Left cardiac atrium (tissue), 4 donors: ENCODE data around the gene STK32A. TPM values are rescaled to one million over a fixed set of nuclear protein-coding genes. Genes with fewer than 3 reads are reported as not detected.

Experiments
- ATAC-seq, 2 donors: fragments of 200-7000 bp; cut with Tn5 transposase; one replicate each; pipeline ENCODE4 v1.9.1; 2020; ENCODE audit warnings: mild to moderate bottlenecking in 2 of 2, moderate library complexity in 2 of 2
- DNase-seq: peaks from one replicate; pipeline ENCODE4 v3.0.0-alpha.2; 2020
- intact Hi-C, 2 donors: fragments of 100-400 bp; cut with DNase I; formaldehyde crosslinking; loops; one replicate each; pipeline versions ENCODE4 v1.14.1 to v1.15.1; 2022 to 2023
- total RNA-seq, 2 donors: library from RNA; stranded (reverse); fragmentation: NEBNext Ultra II Directional; extraction: Animal tissue kit (Norgen Biotek cat#: 25700); gene quantifications; one replicate each; pipeline ENCODE4 v1.2.1, GENCODE V29; 2021
- donor health status: DM: no; HTN: yes; CAD: no.
- donor health status: DM: no; HTN: yes; CAD: no; lungs with severe emphysema.
- donor health status: DM: yes; HTN: yes; CAD: no.
- donor health status: Dilated cardiomyopathy.

The STK32A gene
- total RNA-seq, 2 donors from 2014 or later: 0.68 to 2.8 TPM

DNA sequence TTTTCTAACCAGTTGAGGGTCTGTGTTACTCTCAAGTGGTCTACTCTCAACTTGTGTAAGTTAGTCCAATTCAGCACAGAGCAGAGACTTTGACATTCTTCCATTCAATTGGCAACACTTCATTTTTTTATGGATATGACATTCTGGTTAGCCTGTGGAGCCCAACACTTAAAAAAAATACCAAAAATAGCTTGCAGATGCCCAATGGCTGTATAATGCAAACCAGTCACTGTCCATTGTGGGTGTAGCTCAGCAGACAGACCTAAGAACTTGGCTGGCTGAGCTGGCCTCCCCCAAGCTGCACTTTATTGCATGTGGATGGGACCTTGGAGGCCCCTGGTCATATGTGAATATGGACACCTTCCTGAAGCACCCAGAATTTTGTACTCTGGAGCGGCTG lies 171.8 kb downstream of the STK32A start:
- intact Hi-C loops: no loop called here
- no peak for DNase-seq
- ATAC-seq: no peak

DNA sequence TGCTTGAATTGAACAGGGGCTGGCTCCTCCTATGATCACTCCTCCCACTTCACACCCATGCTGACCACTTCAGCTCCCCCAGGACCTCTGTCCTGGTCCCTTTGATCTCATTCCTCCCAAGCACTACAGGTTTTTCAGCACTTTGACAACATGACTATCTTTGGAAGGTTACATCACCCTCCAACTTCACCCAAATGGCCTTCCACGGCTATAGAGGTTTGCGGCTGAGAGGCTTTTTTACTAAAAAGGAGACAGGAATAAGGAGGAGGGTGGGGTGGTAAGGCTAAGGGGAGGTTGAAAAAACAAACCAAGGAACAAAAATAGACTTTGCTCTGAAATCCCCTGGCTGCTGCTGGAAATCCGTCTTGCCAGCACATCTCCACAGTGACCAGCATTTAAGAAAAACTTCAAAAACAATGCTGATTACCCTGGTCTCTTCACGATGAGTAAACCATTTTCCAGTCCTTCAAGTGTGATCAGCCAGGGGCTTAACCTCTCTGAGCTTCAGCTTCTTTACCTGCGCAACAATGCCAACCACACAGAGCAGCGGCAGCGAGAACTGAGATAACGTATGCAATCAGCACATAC lies 172.4 kb downstream of the STK32A start:
- peak; percentile 0 to 20 for ATAC-seq
- DNase-seq: no peak
- intact Hi-C loops: no loop called here

DNA sequence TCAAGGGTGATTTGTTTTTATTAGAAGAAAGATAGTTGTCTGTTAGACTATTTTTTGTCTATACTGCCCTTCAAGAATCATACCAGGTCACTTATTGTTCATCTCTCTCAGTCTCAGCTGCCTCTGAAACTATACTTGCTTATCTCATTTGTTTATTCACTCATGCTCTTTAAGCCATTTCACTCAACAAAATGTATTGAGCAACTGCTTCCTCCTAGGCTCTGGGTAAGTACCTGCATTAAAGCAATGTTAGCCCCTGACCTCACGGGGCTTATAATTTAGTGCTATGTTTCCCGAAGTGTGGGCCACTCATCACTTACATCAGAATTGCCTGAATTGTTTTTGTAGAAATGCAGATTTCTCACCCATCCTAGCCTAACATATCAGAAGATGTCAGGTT lies 174.2 kb downstream of the STK32A start:
- ATAC-seq (no peak), DNase-seq (no peak)
- intact Hi-C loops: no loop called here

GRCh38 chr5:147410496-147411358 lies 175.9 kb downstream of the STK32A start:
- peak; percentile 50 to 77 for ATAC-seq
- intact Hi-C loops: no loop called here
- peak; percentile 68 for DNase-seq

GRCh38 chr5:147411359-147412319 lies 176.8 kb downstream of the STK32A start:
- intact Hi-C loops: no loop called here

DNA sequence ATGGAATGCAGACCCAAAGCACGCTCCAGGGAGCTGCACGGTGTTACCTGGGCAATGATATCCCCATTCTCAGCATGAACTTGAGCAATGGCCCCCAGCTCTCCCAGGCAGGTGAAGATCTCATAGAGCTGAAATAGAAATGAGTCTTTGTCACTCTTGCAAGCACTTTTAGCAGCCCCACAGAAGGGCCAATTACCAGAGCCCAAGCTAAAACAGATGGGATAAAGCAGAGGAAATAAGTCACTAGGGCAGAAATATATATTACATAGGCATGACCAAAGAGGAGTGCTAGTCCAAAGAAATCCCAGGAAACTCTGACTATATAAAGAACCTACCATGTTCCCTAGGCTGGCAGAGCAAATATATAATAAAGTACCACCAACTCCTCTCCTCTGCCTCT lies 177.7 kb downstream of the STK32A start:
- intact Hi-C loops: no loop called here

More at GRCh38 chr5:147411359-147412319, 176.8 kb downstream of the STK32A start:
- no peak for DNase-seq
- ATAC-seq: peak; percentile 18 to 33

DNA sequence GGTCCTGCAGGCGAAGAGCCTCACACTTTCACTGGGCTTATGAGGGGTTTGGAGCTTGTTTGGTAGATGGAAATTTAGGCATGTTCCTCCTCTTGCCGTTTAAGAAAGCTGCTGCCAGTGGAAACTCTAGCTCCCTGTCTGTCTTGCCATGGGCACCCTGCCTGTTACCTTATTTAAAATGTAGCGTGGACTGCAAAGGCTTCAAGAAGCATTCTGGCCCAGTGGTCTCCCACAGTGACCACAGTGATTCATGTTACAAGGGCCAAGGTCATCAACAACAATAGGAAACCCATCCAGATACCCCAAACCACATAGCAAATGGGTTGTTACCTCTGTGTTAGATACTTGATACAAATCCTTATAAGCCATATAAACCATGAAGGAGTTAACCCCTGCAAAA lies 178.4 kb downstream of the STK32A start:
- intact Hi-C loops: no loop called here
- ATAC-seq: no peak

More for the DNA sequence above, 177.7 kb downstream of the STK32A start:
- DNase-seq (no peak), ATAC-seq (no peak)

GRCh38 chr5:147415651-147416050 lies 180.8 kb downstream of the STK32A start:
- intact Hi-C loops: no loop called here
- ATAC-seq: no peak
- no peak for DNase-seq

More for the DNA sequence above, 178.4 kb downstream of the STK32A start:
- no peak for DNase-seq

DNA sequence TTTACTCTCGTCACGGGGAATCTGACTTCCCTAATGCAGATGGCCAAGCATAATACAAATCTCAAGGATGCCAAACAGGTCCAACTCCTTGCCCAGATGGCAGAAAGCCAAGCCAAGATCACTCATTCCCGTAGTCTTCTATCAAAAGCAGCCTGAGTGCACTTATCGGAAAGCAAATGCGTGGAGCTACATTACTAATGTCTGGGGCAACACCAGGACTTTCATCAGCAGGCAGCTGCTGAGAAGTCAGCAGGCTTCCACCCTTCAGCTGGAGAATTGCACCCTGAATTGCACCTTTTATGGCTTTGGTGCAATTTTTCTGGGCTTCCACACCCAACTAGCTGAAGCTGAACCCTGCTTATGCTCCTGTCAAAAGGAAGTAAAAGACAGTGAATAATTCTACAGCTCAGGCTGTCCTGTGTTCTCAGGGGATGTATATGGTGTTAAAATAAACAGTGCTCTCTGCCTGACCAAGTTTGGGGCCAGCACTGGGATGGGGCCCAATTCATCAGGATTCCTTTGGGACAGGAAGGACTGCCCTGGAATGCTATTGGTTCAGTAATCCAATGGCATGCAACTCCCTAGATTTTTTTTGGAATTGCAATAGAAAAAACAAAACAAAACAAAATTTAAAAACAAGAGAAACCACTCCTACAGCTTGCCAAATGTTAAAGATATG lies 182.4 kb downstream of the STK32A start:
- peak; percentile 74 for DNase-seq
- intact Hi-C loops: no loop called here
- ATAC-seq: peak; percentile 85 to 92

DNA sequence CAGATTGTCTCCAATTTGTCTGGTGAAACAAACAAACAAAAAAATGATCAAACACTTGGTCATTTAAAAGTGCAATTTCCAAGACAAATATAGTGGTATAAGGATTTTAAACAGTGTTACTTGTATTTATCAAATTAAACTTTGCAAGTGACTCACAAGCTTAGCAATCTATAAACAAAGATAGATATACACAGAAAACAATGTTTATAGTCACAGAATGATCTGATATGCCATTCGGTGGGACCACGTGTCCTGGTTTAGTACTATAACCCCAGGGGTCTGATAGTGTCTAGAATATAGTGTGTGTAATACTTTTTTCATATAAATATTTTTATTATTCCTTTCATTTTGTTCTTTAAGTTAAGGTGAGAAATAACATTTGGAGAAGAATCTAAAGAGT lies 183.8 kb downstream of the STK32A start:
- DNase-seq: no peak
- intact Hi-C loops: no loop called here
- ATAC-seq: no peak

GRCh38 chr5:147426640-147427327 lies 192.0 kb downstream of the STK32A start:
- intact Hi-C loops: no loop called here
- no peak for DNase-seq
- no peak for ATAC-seq

GRCh38 chr5:147427521-147428401 lies 192.9 kb downstream of the STK32A start:
- peak; percentile 36 for DNase-seq
- ATAC-seq: peak; percentile 70 to 74
- intact Hi-C loops: no loop called here

- DNase-seq: no peak
- no peak for ATAC-seq
- intact Hi-C loops: no loop called here
These were observed 195.8 kb downstream of the STK32A start for GRCh38 chr5:147430628-147431027.

GRCh38 chr5:147431586-147431985 lies 196.8 kb downstream of the STK32A start:
- DNase-seq (no peak), ATAC-seq (no peak)
- intact Hi-C loops: no loop called here

GRCh38 chr5:147432323-147432722 lies 197.5 kb downstream of the STK32A start:
- intact Hi-C loops: no loop called here
- ATAC-seq: peak; percentile 29 to 32
- DNase-seq: no peak

DNA sequence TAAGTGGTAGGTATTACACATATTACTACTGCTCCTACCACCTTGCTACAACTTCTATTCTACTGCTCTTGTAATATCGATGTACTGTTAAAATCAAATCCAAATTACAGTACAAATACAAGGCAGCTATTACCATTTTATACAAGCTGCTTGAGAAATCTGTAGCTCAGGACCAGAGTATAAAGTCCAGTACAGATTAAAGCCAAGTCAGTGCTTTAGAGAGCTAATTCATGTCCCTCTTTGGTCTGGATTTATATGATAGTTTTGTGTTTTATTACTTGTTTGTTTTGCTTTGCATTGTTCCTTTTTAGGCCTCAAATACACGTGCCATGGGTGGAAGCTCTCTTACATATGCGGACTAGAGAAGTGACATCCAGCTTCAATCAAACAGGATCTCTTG lies 199.2 kb downstream of the STK32A start:
- ATAC-seq (no peak), DNase-seq (no peak)
- intact Hi-C loops: no loop called here

DNA sequence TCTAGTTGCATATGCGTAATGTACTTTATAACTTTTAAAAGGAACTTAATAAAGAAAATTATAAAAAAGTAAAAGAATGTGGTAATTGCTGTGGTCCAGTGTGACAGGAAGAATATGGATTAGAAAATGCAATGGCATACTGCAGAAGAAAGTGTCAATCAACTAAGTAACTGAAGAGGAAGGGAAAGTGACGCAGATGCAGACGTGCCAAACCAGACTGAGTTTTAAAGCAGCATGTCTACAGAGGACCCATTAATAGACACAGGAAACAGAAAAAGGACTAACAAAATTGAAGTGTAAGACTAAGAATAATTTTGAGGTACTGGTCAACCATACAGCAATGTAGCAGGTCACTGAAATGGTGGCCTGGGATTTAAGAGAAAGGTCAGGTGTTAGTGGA lies 201.8 kb downstream of the STK32A start:
- ATAC-seq (no peak), DNase-seq (no peak)
- intact Hi-C loops: no loop called here
